Measurements from ENCODE around the gene SAMD3.

The SAMD3 gene

GRCh38 chr6:130136798-130137197 lies 86.0 kb downstream of the SAMD3 start:
- TF ChIP-seq CTCF (IDR thresholded peaks at IDR 0.05), result no peak
- no peaks in the 10 kb centered on the region for H3K9me3 Mint-ChIP-seq

GRCh38 chr6:130134582-130134981 lies 88.2 kb downstream of the SAMD3 start:
- H3K4me3 Mint-ChIP-seq, result no peak overlapping the region
- peaks cover 20% of the 10 kb centered on the region for H3K4me1 Mint-ChIP-seq
- DNase-seq, result no peak
- peaks cover 3% of the 10 kb centered on the region for H3K27me3 Mint-ChIP-seq (ENCODE audit: low read depth, poor library complexity)
- no peaks in the 10 kb centered on the region for H3K9me3 Mint-ChIP-seq
- no peak for TF ChIP-seq CTCF (IDR thresholded peaks at IDR 0.05)
- peaks cover 48% of the 10 kb centered on the region for H3K36me3 Mint-ChIP-seq (ENCODE audit: low read depth)
- peak overlapping the region; percentile 34 for H3K27ac Mint-ChIP-seq

More at GRCh38 chr6:130136798-130137197, 86.0 kb downstream of the SAMD3 start:
- H3K27ac Mint-ChIP-seq, result peak overlapping the region; percentile 1
- no peak overlapping the region for H3K4me3 Mint-ChIP-seq
- H3K36me3 Mint-ChIP-seq (ENCODE audit: low read depth), result peaks cover 64% of the 10 kb centered on the region
- no peak for DNase-seq
- no peaks in the 10 kb centered on the region for H3K27me3 Mint-ChIP-seq (ENCODE audit: low read depth, poor library complexity)
- peaks cover 20% of the 10 kb centered on the region for H3K4me1 Mint-ChIP-seq

GRCh38 chr6:130132286-130132701 lies 90.5 kb downstream of the SAMD3 start:
- TF ChIP-seq CTCF (IDR thresholded peaks at IDR 0.05), result no peak
- Mint-ChIP-seq H3K36me3 (ENCODE audit: low read depth) (peaks cover 32% of the 10 kb centered on the region), H3K27me3 (ENCODE audit: low read depth, poor library complexity) (peaks cover 3% of the 10 kb centered on the region), H3K27ac (peak overlapping the region; percentile 29), H3K9me3 (no peaks in the 10 kb centered on the region), H3K4me3 (no peak overlapping the region), H3K4me1 (peaks cover 20% of the 10 kb centered on the region)
- no peak for DNase-seq

- Mint-ChIP-seq H3K9me3 (no peaks in the 10 kb centered on the region), H3K4me3 (no peak overlapping the region), H3K36me3 (ENCODE audit: low read depth) (peaks cover 23% of the 10 kb centered on the region), H3K27ac (peak overlapping the region; percentile 11), H3K4me1 (peaks cover 14% of the 10 kb centered on the region), H3K27me3 (ENCODE audit: low read depth, poor library complexity) (peaks cover 3% of the 10 kb centered on the region)
- TF ChIP-seq CTCF (IDR thresholded peaks at IDR 0.05), result no peak
- no peak for DNase-seq
Observed at GRCh38 chr6:130129762-130130246, 92.9 kb downstream of the SAMD3 start.

- no peak overlapping the region for H3K27ac Mint-ChIP-seq
- peaks cover 12% of the 10 kb centered on the region for H3K36me3 Mint-ChIP-seq (ENCODE audit: low read depth)
- H3K4me3 Mint-ChIP-seq, result no peak overlapping the region
- no peak for DNase-seq
- H3K4me1 Mint-ChIP-seq, result peaks cover 14% of the 10 kb centered on the region
- H3K27me3 Mint-ChIP-seq (ENCODE audit: low read depth, poor library complexity), result peaks cover 3% of the 10 kb centered on the region
- no peak for TF ChIP-seq CTCF (IDR thresholded peaks at IDR 0.05)
- no peaks in the 10 kb centered on the region for H3K9me3 Mint-ChIP-seq
Observed at GRCh38 chr6:130128326-130128725, 94.4 kb downstream of the SAMD3 start.

- TF ChIP-seq CTCF (IDR thresholded peaks at IDR 0.05), result no peak
- peaks cover 3% of the 10 kb centered on the region for H3K27me3 Mint-ChIP-seq (ENCODE audit: low read depth, poor library complexity)
- no peak overlapping the region for H3K27ac Mint-ChIP-seq
- no peak for DNase-seq
- no peaks in the 10 kb centered on the region for H3K9me3 Mint-ChIP-seq
- H3K4me1 Mint-ChIP-seq, result peaks cover 5% of the 10 kb centered on the region
- no peak overlapping the region for H3K4me3 Mint-ChIP-seq
- H3K36me3 Mint-ChIP-seq (ENCODE audit: low read depth), result peaks cover 10% of the 10 kb centered on the region
Observed at GRCh38 chr6:130127195-130127594, 95.6 kb downstream of the SAMD3 start.

All from nephron progenitor cell (in vitro differentiated cells).